HepG2 (cell line): ENCODE data around the gene CPEB2. TPM values are rescaled to one million over a fixed set of nuclear protein-coding genes. Genes with fewer than 3 reads are reported as not detected.

Experiments used
- ATAC-seq: fragments of 200-7000 bp; cut with Tn5 transposase; 3 replicates; pipeline ENCODE4 v1.9.1; 2020; ENCODE audit warnings: mild to moderate bottlenecking, moderate library complexity
- BruUV-seq: library from RNA; stranded (reverse); fragments of 400-500 nt; replicated peaks from 2 replicates; lab custom pipeline; 2021; lab: Mats Ljungman, UMichigan
- CTCF ChIA-PET: fragments of 300-600 bp; formaldehyde crosslinking; extraction: SDS; loops from one replicate; lab custom pipeline; 2021; ENCODE audit warnings: low total read pairs, inconsistent platforms, low intra/inter-chr PET ratio; lab: Yijun Ruan, JAX
- POLR2A ChIA-PET: fragments of 350-600 bp; sonication (Branson Sonifier 250); formaldehyde crosslinking; loops from one replicate; lab custom pipeline; 2020; ENCODE audit warnings: antibody characterized with exemption, inconsistent platforms; lab: Yijun Ruan, JAX
- DNase-seq: peaks from one replicate; pipeline ENCODE4 v3.0.0-alpha.2; 2015; ENCODE audit warnings: low spot score
- FAIRE-seq: peaks from 3 replicates; lab custom pipeline; 2011; peaks lifted over from hg19 to GRCh38; lab: Jason Lieb, UNC
- H2AFZ ChIP-seq: one replicate; pipeline ENCODE4 v1.6.1; 2011; ENCODE audit warnings: low read length, inconsistent platforms
- H3K27ac ChIP-seq: fragments of 300-600 bp; 3 replicates; pipeline ENCODE4 v1.8.0; 2011; ENCODE audit warnings: mixed run types, mild to moderate bottlenecking, mixed read lengths, low read length, inconsistent platforms; ENCODE audit not compliant: insufficient read depth; ENCODE audit errors: extremely low read length
- H3K27me3 ChIP-seq, 2 experiments: fragments of 200-600 bp in 1 of 2; 2 replicates in 1 of 2; 3 replicates in 1 of 2; pipeline versions ENCODE4 v1.6.0 to v1.8.0; 2011; ENCODE audit warnings: low read length in 2 of 2, mild to moderate bottlenecking in 2 of 2, moderate library complexity in 2 of 2, inconsistent platforms in 1 of 2; ENCODE audit not compliant: insufficient read depth in 2 of 2, control insufficient read depth in 1 of 2
- H3K36me3 ChIP-seq, 2 experiments: fragments of 200-600 bp in 1 of 2; replicated peaks in 1 of 2; 2 replicates in 1 of 2; 3 replicates in 1 of 2; pipeline versions ENCODE4 v1.5.1 to v1.8.0; 2011; ENCODE audit warnings: low read length in 2 of 2, inconsistent platforms in 1 of 2; ENCODE audit not compliant: insufficient read depth in 2 of 2, control insufficient read depth in 1 of 2
- H3K4me1 ChIP-seq: 2 replicates; pipeline ENCODE4 v1.5.1; 2012; ENCODE audit warnings: low read length, inconsistent platforms; ENCODE audit not compliant: insufficient read depth
- H3K4me2 ChIP-seq: 2 replicates; pipeline ENCODE4 v1.6.0; 2011; ENCODE audit warnings: low read depth, low read length, inconsistent platforms
- H3K4me3 ChIP-seq, 3 experiments: fragments of 200-600 bp in 1 of 3; sonication (generic), shearing (Covaris generic) in 1 of 3; replicated peaks in 1 of 3; 2 replicates each; pipeline ENCODE4 v1.5.1; 2011 to 2016; ENCODE audit warnings: low read length in 3 of 3, inconsistent platforms in 2 of 3, low read depth in 2 of 3, mild to moderate bottlenecking in 2 of 3, control low read depth in 1 of 3, mixed read lengths in 1 of 3; ENCODE audit not compliant: insufficient read depth in 1 of 3
- H3K79me2 ChIP-seq: one replicate; pipeline ENCODE4 v1.6.1; 2011; ENCODE audit warnings: low read length, inconsistent platforms; ENCODE audit not compliant: insufficient read depth
- H3K9ac ChIP-seq: 2 replicates; pipeline ENCODE4 v1.6.0; 2011; ENCODE audit warnings: mild to moderate bottlenecking, low read depth, low read length, inconsistent platforms; ENCODE audit not compliant: insufficient read depth
- H3K9me3 ChIP-seq: 2 replicates; pipeline ENCODE4 v1.5.1; 2012; ENCODE audit warnings: mild to moderate bottlenecking, low read length
- H4K20me1 ChIP-seq: 2 replicates; pipeline ENCODE4 v1.6.0; 2011; ENCODE audit warnings: inconsistent platforms, mild to moderate bottlenecking, low read length, moderate library complexity; ENCODE audit not compliant: insufficient read depth
- EED ChIP-seq: sonication (generic); formaldehyde crosslinking; IDR thresholded peaks from 2 replicates; pipeline ENCODE4 v1.5.0; 2020; ENCODE audit warnings: mild to moderate bottlenecking, missing genetic modification reagents
- FOXO1 ChIP-seq: sonication (generic); formaldehyde crosslinking; IDR thresholded peaks from 2 replicates; pipeline ENCODE4 v1.4.0; 2020; ENCODE audit warnings: missing genetic modification reagents
- HDAC1 ChIP-seq: sonication (generic); formaldehyde crosslinking; IDR thresholded peaks from 2 replicates; pipeline ENCODE4 v1.5.1; 2020; ENCODE audit warnings: mild to moderate bottlenecking, missing genetic modification reagents
- MED13 ChIP-seq: sonication (generic); formaldehyde crosslinking; IDR thresholded peaks from 2 replicates; pipeline ENCODE4 v1.5.0; 2020; ENCODE audit warnings: missing genetic modification reagents
- NCOA5 ChIP-seq: sonication (generic); formaldehyde crosslinking; IDR thresholded peaks from 2 replicates; pipeline ENCODE4 v1.4.0; 2020; ENCODE audit warnings: missing genetic modification reagents
- PCBP1 ChIP-seq: fragments of 200-400 bp; formaldehyde crosslinking; IDR thresholded peaks from 2 replicates; pipeline ENCODE4 v1.6.1; 2017; ENCODE audit warnings: mild to moderate bottlenecking, low read depth, low read length, borderline replicate concordance
- POGK ChIP-seq: sonication (generic); formaldehyde crosslinking; conservative IDR thresholded peaks from 2 replicates; pipeline ENCODE4 v1.8.0; 2022; ENCODE audit warnings: mild to moderate bottlenecking, moderate library complexity, missing genetic modification reagents
- SALL2 ChIP-seq: sonication (generic); formaldehyde crosslinking; IDR thresholded peaks from 2 replicates; pipeline ENCODE4 v1.8.1; 2023; ENCODE audit warnings: mild to moderate bottlenecking, missing genetic modification reagents, inconsistent platforms
- SAP130 ChIP-seq: IDR thresholded peaks from 2 replicates; pipeline ENCODE4 v1.6.1; 2016; ENCODE audit warnings: low read depth
- TAF1 ChIP-seq: sonication (generic); formaldehyde crosslinking; IDR thresholded peaks from 2 replicates; pipeline ENCODE4 v1.4.0; 2020; ENCODE audit warnings: missing genetic modification reagents
- TFDP2 ChIP-seq: sonication (generic); formaldehyde crosslinking; IDR thresholded peaks from 2 replicates; pipeline ENCODE4 v1.4.0; 2020; ENCODE audit warnings: missing genetic modification reagents
- ZNF143 ChIP-seq: sonication (generic); formaldehyde crosslinking; IDR thresholded peaks from 2 replicates; pipeline ENCODE4 v1.4.0; 2020; ENCODE audit warnings: missing genetic modification reagents
- ZNF225 ChIP-seq: sonication (generic); formaldehyde crosslinking; IDR thresholded peaks from 2 replicates; pipeline ENCODE4 v1.4.0; 2020; ENCODE audit warnings: mild to moderate bottlenecking, missing genetic modification reagents
- ZNF234 ChIP-seq: sonication (generic); formaldehyde crosslinking; conservative IDR thresholded peaks from 2 replicates; pipeline ENCODE4 v1.5.1; 2020; ENCODE audit warnings: mild to moderate bottlenecking, missing genetic modification reagents
- ZNF329 ChIP-seq: sonication (generic); formaldehyde crosslinking; IDR thresholded peaks from 2 replicates; pipeline ENCODE4 v1.9.0; 2021; ENCODE audit warnings: low read depth, mild to moderate bottlenecking, missing genetic modification reagents
- ZNF501 ChIP-seq: sonication (generic); formaldehyde crosslinking; IDR thresholded peaks from 2 replicates; pipeline ENCODE4 v1.5.1; 2020; ENCODE audit warnings: mild to moderate bottlenecking, moderate library complexity, missing genetic modification reagents
- ZNF639 ChIP-seq: conservative IDR thresholded peaks from 2 replicates; pipeline ENCODE4 v1.6.1; 2018; ENCODE audit warnings: missing genetic modification reagents
- ZNF891 ChIP-seq: sonication (generic); formaldehyde crosslinking; IDR thresholded peaks from 2 replicates; pipeline ENCODE4 v1.5.0; 2020; ENCODE audit warnings: mild to moderate bottlenecking, missing genetic modification reagents
- WGBS: methylation state at CpG from one replicate; pipeline ENCODE4 v1.1.6; 2017; ENCODE audit warnings: low lambda C conversion rate; 5-methylcytosine and 5-hydroxymethylcytosine counted together
- in situ Hi-C: cut with HindIII; loops from 2 replicates; pipeline ENCODE4 v1.10.0; 2017; ENCODE audit warnings: low pct_unique_long_range_greater_than_20kb; ENCODE audit not compliant: extremely low pct_ligation_motif_present
- intact Hi-C: fragments of 100-400 bp; cut with micrococcal nuclease; formaldehyde crosslinking; loops from one replicate; pipeline ENCODE4 v1.10.0; 2022; ENCODE audit not compliant: unreplicated experiment
- polyA plus RNA-seq, 8 experiments: library from polyadenylated mRNA; depleted of rRNA in 3 of 8; stranded (reverse) in 7 of 8; unstranded in 1 of 8; fragments of >200 nt; fragmentation: Illumina TruSeq in 4 of 8; extraction: Trizol in 4 of 8; gene quantifications; 2 replicates each; pipeline versions ENCODE4 v1.2.1 to v1.2.3, GENCODE V29; 2011 to 2016; ENCODE audit warnings: low read depth in 4 of 8, missing spikeins in 1 of 8, mixed read lengths in 1 of 8; ENCODE audit not compliant: insufficient read depth in 1 of 8
- total RNA-seq, 5 experiments: library from RNA; depleted of rRNA; stranded (reverse); fragments of >200 nt; fragmentation: Illumina TruSeq; extraction: Trizol; gene quantifications; 2 replicates each; pipeline ENCODE4 v1.2.3, GENCODE V29; 2016; ENCODE audit warnings: low read depth in 1 of 5
- TF ChIP-seq, protein P1 (sequence below): sonication (generic); formaldehyde crosslinking; IDR thresholded peaks from 2 replicates; pipeline ENCODE4 v1.4.0; 2020; ENCODE audit warnings: mild to moderate bottlenecking, missing genetic modification reagents

The CPEB2 gene
- total and polyA plus RNA-seq, 2 of the 13 experiments (the other 11 are each of a cell fraction or from before 2014, with no cell fraction given): 2.0 to 2.5 TPM

DNA sequence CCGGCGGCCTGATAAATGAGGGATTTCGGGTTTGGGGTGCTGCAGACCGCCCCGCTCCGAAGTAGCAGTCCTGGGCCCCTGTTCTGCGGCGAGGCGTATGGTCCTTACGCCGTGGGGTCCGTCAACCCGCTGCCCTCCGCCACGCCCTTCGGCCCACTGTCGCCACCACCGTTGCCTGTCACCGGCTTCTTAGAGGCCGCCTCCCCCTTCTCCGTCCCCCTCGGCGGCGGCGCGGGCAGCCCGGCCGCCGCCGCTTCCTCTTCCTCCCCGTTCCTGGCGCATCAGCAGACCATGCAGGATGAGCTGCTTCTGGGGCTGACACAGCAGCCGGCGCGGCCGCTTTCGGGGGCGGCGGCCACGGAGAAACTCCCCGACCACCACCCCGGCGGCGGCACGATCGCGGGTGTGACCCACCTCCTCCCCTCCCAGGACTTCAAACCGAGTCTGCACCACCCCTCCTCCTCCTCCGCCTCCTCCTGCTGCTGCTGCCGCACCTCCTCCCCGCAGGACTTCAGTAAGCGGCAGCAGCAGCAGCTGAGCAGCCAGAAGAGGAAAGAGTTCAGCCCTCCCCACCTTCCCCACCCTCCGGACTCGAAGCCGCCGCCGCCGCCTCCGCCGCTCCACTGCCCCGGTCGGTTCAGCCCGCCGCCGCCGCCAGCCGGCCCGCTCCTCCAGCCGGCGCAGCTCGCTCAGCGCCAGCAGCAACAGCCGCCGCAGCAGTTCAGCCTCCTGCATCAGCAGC is 549 bp downstream of the CPEB2 start:
- FAIRE-seq (no peak), ATAC-seq (peak; percentile 45), DNase-seq (peak; percentile 29)
- no peaks in the 10 kb centered on the region for H4K20me1 ChIP-seq
- 2% methylated on average over 32 of the region's 74 CpGs for WGBS
- H3K9ac ChIP-seq: peak overlapping the region; percentile 92
- CTCF ChIA-PET: no interaction called here
- no peak overlapping the region for H2AFZ ChIP-seq
- peak overlapping the region; percentile 97 for H3K27ac ChIP-seq
- no peaks in the 10 kb centered on the region for H3K36me3 ChIP-seq
- H3K4me1 ChIP-seq: peaks cover 13% of the 10 kb centered on the region
- POLR2A ChIA-PET: no interaction called here
- intact Hi-C loops (loop anchor here (5.0 to 10.0 kb wide), 6 partner anchors 131 to 1378 kb away; partner anchors contain the start of genes BOD1L1, FAM200B and FBXL5), in situ Hi-C loops (loop anchor here (10.0 to 25.0 kb wide), 3 partner anchors 142 to 1366 kb away; partner anchors contain the start of genes BOD1L1 and FBXL5)
- H3K79me2 ChIP-seq: peaks cover 25% of the 10 kb centered on the region
- peak overlapping the region; percentile 81 to 97 (median 97) for H3K4me3 ChIP-seq
- no peaks in the 10 kb centered on the region; a peak in 2 of 5 replicates for H3K27me3 ChIP-seq
- no peaks in the 10 kb centered on the region for H3K9me3 ChIP-seq
- BruUV-seq: no TSS peak
- peak overlapping the region; percentile 84 for H3K4me2 ChIP-seq
- TF ChIP-seq NCOA5 (CRISPR knock-in tag) (no peak), ZNF234 (no peak), ZNF501 (CRISPR knock-in tag) (no peak; the same call in 1 of the 2 replicates), TFDP2 (CRISPR knock-in tag) (peak; percentile 5; the same call in 1 of the 2 replicates), MED13 (CRISPR knock-in tag) (0 out of 2 replicates have a peak, but pooled peaks have one; percentile 24), PCBP1 (peak; percentile 24; the same call in 1 of the 2 replicates), HDAC1 (peak; percentile 8; the same call in 1 of the 2 replicates), EED (CRISPR knock-in tag) (0 out of 2 replicates have a peak, but pooled peaks have one; percentile 32), SAP130 (CRISPR knock-in tag) (peak; percentile 24; the same call in 1 of the 2 replicates), TAF1 (CRISPR knock-in tag) (peak; percentile 6; the same call in 1 of the 2 replicates), ZNF225 (CRISPR knock-in tag) (0 out of 2 replicates have a peak, but pooled peaks have one; percentile 5), ZNF329 (0 out of 2 replicates have a peak, but pooled peaks have one; percentile 43), FOXO1 (CRISPR knock-in tag) (0 out of 2 replicates have a peak, but pooled peaks have one; percentile 1), ZNF143 (CRISPR knock-in tag) (0 out of 2 replicates have a peak, but pooled peaks have one; percentile 5), ZNF891 (CRISPR knock-in tag) (0 out of 2 replicates have a peak, but pooled peaks have one; percentile 45), POGK (CRISPR knock-in tag) (peak; percentile 2; the same call in 1 of the 2 replicates), ZNF639 (peak; percentile 59; the same call in 1 of the 2 replicates), SALL2 (CRISPR knock-in tag) (peak; percentile 43; the same call in 1 of the 2 replicates)
- TF ChIP-seq, protein P1, sequence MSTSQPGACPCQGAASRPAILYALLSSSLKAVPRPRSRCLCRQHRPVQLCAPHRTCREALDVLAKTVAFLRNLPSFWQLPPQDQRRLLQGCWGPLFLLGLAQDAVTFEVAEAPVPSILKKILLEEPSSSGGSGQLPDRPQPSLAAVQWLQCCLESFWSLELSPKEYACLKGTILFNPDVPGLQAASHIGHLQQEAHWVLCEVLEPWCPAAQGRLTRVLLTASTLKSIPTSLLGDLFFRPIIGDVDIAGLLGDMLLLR (CRISPR knock-in tag): no peak
